Stimulated activated CD8-positive, alpha-beta memory T cell treated with anti-CD3 and anti-CD28 coated beads, Interleukin-7, amount 100 ng/mL, for 1 hour (primary cell): ENCODE data around the gene CDCA3.
"Not testable (repeated sequence)": the region's sequence is repeated elsewhere in the genome, so short reads cannot be mapped to it uniquely, and the experiment has no call there.

Experiments used
- DNase-seq, 2 donors: peaks; one replicate each; pipeline ENCODE4 v3.0.0-alpha.2; 2020; ENCODE audit warnings: low read depth in 2 of 2

Gene CDCA3

DNA sequence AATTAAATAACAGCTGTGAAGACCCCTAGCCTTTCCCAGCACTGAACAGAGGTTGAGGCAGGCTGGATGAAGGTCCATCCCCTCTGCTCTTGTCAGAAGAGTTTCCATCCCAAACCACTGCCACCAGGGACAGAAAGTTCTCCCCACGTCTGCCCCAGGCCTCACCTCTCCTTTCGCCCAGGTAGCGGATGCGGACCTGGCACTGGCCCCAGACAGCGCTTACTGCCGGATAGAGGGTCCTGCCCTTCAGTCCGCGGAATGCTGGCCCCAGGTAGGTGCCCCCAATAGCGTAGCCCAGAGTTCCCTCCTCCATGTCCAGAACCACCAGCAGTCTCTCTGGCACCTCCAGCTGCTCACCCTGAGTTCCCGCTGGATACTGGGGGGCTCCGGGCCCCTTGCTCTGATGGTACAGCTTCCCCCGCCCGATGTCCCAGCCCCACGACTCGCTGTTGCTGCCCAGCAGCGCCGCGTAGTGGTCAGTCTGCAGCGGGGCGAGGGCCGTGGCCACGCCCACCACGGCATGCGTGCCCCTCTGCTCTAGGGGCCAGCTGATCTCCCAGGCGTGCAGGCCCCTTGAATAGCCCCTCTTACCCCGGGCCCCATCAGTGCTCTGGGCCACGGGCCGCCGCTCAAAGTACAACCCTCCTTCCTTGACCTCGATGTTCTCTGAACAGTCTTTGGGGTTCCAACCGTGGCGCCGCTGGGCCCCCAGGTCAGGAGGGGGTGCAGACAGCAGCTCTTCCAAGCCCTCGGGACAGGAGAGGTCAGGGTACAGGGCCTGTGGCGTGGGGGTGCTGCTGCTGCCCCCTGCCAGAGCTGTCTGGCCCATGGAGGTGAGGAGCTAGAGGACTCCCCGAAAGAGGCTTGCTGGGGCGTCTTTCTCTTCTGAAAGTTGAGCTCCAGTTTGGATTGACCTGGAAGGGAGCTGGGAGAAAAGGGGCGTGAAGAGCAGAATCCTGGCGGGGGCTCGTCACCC lies 21.3 kb upstream of the CDCA3 start:
- peak; percentile 66 to 74 for DNase-seq

DNA sequence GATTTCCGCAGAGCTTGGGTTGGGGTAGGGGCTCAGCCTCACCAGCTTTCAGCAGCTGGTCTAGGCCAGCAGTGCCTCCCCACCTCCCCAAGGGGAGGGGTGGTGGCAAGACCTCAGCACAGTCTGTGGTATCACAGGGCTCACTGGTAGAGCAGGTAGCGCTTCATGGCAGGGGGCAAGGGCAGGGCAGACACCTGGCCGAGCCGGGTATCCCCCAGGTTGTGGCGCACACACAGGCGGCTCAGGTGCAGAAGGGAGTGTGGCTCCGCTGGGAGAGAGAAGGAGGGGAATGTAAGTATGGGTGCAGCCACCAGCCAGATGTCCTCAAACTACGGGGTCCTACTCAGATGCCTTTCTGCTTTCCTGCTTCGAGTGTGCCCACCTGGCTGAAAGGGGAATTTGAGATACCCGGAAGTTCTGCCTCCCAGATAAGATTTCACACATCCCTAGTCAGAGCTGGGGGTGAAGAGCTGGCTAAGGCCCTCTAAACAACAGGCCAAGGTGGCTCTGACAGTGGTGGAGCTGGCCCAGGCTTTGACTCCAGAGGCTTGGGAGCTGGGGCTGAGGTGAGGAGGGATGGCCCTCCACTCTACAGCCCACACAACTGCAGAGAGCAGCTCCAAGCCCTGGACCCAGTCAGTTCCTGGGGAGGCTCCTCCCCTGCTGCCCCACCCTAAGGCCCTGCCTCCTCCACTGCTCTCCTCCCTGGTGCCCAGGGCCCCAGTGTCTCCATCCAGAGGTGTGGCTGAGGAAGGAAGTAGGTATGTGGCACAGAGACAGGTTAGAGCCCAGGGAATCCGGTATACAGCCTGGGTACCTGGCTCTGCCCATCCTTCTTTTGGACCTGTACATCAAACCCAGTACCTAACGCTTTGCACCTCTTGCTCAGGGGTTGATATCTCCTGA lies 20.2 kb upstream of the CDCA3 start:
- no peak for DNase-seq

DNA sequence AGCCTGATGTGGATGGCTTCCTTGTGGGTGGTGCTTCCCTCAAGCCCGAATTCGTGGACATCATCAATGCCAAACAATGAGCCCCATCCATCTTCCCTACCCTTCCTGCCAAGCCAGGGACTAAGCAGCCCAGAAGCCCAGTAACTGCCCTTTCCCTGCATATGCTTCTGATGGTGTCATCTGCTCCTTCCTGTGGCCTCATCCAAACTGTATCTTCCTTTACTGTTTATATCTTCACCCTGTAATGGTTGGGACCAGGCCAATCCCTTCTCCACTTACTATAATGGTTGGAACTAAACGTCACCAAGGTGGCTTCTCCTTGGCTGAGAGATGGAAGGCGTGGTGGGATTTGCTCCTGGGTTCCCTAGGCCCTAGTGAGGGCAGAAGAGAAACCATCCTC lies 19.2 kb upstream of the CDCA3 start:
- not testable (repeated sequence) for DNase-seq

DNA sequence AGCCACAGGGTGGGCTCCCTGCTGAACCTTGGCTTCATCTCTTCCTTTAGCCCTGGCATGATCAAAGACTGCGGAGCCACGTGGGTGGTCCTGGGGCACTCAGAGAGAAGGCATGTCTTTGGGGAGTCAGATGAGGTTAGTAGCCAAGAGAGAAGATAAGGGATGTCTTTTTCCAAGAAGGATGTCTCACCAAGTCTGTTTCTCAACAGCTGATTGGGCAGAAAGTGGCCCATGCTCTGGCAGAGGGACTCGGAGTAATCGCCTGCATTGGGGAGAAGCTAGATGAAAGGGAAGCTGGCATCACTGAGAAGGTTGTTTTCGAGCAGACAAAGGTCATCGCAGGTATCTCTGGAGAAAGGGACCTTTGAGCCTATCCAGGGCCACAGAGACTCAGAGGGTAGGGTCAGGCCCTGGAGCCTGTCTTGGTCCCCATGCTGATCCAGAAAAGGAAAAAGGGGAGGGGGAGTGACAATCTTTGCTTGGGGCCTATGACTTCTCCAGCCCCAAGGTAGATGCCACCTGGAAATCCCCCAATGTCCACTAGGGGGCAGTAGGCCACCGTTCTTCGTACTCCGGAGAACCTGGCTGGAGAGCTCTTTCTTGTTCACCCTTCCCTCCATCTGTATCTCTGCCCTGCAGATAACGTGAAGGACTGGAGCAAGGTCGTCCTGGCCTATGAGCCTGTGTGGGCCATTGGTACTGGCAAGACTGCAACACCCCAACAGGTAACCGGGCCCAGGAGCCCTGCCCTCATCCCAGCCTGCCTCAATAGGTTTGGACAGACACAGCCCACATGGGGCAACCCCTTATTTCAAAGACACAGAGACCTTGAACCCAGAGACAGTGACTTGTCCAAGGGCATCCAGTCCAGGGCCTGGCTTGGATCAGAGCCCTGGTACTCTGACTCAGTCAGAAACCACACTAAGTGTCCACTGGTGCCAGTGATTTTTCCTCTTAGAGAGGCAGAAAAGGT lies 18.2 kb upstream of the CDCA3 start:
- DNase-seq, result peak; percentile 67 to 84

DNA sequence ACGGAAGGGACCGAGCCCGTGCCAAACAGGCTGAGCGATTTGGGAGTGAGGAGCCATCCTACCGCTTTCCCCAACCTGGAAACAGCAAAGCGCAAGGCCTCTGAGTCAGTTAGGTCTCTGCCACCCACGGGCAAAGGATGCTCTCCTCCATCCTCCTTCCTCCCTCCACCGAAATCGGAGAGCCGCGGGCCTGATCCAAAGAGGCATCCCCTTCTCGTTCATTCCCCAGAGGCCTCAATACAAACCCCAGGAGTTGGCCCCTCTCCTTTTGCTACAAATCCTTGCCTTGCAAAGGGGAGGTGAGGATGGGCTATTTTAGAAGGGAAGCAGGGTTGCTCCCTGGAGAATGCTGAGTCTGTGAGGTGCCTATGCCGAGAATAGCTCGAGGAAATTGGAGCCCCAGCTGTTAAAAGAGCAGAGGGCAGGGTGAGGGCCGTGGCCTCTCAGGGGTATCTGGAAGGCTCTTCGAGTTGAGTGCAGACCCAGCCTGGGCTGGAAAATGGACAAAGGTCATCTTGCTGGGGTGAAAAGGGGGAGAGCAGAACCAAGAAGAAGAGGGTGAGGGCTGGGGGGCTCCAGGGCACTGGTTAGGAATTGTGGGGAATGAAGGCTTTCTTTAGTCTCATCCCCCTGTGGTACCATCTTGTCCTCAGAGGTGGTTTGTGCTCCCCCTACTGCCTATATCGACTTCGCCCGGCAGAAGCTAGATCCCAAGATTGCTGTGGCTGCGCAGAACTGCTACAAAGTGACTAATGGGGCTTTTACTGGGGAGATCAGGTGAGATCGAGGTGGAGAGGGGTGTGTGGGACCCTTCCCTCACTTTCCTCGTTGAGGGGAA lies 17.3 kb upstream of the CDCA3 start:
- DNase-seq, result no peak

DNA sequence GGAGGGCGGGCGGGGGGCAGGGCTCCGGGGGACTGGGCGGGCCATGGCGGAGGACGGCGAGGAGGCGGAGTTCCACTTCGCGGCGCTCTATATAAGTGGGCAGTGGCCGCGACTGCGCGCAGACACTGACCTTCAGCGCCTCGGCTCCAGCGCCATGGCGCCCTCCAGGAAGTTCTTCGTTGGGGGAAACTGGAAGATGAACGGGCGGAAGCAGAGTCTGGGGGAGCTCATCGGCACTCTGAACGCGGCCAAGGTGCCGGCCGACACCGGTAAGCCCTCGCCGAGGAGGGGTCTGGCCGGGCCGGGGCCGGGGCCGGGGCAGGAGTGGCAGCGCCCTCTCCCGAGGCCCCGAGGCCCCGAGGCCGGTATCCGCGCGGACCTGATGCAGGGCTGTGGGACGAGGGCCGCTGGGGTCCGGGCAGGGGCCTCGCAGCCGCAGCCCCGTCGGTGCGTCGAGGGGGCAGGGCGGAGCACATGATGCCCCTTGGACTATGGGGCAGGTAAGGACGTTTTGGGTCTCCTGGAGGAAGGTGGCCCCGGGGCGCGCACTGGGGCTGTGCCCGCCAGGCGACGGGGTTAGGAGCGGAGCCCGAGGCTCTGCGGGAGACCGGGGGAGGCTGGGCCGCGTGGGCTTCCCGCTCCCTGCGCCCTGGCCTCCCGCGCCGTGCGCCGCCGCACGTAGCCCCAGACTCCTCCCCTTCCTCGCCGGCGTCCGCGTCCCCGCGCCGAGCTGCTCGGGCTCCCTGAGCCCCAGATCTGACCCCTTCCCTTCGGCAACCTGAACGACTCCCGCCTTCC lies 16.5 kb upstream of the CDCA3 start, which contains the start of gene TPI1:
TSS of gene TPI1 (plus strand) at position 119 of the 798 bp plus-strand sequence. CDS start at position 155, 36 bp downstream.
- peak; percentile 57 to 60 for DNase-seq

DNA sequence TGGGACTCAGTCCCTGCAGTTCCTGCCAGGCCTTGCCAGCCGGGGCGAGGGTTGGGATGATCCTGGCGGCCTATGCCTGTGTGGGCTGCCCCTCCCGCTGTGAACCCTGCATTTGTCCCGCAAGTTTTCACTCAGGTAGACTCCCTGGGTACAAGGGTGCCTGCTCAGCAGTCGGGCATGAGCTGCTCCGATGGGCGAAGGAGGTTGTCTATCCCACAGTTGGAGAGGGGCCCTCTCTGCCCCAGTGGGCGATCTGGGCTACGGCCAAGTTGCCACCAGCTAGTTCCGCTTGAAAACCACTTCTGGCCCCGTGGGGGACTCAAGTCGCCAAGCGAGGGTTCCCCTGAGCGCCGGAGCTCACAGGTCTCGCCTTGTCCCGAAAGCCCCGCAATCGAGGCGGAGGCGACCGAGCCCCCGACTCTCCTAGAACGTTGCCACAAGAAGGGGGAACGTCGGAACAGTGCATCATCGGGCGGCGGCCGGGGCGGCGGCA lies 15.9 kb upstream of the CDCA3 start:
- DNase-seq, result no peak

DNA sequence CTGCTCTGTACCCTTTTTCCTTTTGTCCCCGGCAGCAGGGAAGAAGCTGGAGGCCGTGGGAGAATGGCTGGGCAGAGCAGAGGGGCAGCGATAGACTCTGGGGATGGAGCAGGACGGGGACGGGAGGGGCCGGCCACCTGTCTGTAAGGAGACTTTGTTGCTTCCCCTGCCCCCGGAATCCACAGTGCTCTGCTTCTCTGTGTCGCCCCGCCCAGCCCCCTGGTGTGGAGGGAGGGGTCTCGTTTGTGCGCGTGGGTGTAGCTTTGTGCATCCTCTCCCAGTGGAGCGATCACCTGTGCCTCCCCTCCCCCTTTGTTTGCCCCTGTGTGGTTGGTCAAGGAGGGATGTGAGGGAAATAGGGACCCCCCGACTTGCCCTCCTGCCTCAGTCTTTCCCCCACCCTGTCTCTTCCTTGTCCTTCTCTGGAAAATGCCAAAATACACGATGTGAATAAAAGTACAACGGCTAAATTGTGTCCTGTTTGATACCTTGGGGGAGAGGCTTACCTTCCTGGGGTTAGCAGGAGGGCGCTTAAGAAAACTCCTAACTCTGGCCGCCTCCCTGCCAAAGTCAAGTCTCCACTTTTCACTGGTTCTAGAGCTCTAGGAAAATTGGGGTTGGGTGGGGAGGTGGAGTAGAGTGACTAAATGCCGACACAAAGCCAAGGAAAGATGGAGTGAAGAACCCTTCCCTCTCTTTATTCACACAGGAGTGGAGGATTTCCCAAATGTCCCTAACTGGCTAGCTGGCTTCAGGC lies 15.3 kb upstream of the CDCA3 start:
- DNase-seq, result no peak

DNA sequence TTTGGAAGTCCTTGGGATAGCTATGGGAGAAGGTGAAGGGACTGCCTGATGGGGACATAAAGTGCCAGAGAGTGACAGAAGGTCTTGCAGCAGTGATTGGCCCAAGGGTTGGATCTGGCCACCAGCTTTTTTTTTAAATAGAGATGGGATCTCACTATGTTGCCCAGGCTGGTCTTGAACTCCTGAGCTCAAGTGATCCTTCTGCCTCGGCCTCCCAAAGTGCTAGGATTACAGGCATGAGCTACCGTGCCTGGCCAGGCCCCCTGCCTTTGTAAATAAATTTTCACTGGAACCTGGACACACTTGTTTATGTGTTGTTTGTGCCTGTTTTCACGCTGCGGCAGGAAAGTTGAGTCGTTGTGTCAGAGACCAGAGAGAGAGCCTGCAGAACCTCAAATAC lies 14.2 kb upstream of the CDCA3 start:
- not testable (repeated sequence) for DNase-seq

DNA sequence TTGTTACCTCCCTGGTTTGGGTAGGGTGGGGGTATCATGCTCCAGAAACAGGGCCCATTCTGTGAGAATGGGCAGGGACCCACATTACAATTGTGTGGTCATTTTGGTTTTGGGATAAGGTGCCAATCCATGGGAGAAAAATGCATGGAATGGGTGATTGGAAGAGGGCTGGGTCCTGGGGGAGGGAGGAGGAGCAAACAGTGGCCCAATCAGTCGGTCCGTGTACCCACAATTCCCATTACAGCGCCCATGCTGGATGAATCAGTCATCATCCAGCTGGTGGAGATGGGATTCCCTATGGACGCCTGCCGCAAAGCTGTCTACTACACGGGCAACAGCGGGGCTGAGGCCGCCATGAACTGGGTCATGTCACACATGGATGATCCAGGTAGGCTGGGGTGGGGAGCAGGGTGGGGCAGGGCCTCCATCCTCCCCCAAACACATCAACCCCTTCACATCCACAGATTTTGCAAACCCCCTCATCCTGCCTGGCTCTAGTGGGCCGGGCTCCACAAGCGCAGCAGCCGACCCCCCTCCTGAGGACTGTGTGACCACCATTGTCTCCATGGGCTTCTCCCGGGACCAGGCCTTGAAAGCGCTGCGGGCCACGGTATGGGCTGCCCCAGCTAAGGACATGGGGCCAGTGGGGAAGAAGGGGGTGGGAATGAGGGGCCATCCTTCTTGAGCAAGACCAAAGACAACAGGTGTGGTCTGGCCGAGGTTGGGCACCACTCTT lies 12.7 kb upstream of the CDCA3 start:
- DNase-seq, result no peak

DNA sequence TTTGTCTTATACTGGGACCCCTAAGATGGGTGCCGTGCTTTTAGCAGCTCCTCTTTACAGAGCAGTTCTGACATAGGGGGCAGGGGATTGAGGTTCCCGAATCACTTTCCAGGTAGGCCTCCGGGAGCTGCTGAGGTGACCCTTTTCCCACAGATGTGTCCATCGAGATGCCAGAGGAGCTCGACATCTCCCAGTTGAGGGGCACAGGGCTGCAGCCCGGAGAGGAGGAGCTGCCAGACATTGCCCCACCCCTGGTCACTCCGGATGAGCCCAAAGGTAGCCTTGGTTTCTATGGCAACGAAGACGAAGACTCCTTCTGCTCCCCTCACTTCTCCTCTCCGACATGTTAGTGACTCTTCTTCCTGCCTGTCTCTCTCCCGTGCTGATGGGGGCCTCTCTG lies 11.9 kb upstream of the CDCA3 start:
- no peak for DNase-seq

DNA sequence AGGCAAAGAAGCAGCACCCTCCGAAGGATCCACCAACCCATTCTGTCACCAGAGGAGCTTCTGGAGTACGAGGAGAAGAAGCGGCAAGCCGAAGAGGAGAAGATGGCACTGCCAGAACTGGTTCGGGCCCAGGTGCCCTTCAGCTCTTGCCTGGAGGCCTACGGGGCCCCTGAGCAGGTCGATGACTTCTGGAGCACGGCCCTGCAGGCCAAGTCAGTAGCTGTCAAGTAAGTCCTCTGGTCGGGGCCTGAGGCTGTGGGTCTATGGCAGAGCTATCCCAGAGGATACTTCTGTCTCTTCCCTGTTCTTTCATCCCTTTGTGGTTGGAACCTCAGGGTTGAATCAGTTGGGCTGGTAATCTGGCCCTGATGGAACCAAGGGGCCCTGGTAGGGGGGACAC lies 10.3 kb upstream of the CDCA3 start:
- DNase-seq, result no peak

DNA sequence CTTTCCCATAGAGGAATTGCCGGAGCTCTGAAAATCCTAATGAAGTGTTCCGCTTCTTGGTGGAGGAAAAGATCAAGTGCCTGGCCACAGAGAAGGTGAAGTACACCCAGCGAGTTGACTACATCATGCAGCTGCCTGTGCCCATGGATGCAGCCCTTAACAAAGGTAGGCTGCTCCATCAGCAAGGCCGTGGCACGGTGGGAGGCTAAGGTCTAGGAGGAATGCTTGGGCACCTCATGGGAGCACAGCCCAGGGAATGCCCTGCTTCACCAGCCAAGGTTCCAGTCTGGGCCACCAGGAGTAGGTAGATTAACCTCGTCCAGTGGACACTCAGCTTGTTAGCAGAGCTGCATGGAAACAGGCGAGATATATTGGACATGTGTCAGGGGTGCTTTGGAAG lies 9.9 kb upstream of the CDCA3 start:
- no peak for DNase-seq

DNA sequence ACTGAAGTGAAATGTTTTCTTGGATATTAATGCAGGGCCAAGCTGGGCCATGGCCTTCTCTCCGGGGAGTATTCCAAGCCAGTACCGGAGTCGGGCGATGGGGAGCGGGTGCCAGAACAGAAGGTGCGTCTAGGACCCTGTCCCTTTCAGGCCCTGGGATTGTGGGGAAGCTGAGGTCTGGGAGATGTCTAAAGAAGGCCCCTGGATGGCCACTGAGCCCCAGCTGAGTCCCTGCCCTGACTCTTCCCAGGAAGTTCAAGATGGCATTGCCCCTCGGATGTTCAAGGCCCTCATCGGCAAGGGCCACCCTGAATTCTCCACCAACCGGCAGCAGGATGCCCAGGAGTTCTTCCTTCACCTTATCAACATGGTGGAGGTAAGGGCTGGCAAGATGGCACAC lies 9.0 kb upstream of the CDCA3 start:
- no peak for DNase-seq

DNA sequence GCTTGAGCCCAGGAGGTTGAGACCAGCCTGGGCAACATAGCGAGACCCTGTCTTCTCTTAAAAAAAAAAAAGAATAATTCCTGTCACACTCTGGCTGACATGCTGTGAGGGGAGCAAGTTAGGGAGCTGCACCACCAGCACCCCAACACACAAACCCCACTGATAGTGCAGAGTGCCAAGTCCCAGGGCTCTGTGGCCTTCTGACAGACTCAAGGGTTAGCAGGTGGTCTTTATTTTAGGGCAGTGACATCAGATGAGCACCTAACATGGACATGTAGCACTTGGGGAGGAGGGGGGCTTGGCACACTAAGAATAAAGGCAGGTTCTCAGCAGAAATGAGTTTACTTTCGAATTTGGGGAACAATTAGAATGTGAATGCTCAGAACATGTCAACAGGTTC lies 7.7 kb upstream of the CDCA3 start:
- no peak for DNase-seq

DNA sequence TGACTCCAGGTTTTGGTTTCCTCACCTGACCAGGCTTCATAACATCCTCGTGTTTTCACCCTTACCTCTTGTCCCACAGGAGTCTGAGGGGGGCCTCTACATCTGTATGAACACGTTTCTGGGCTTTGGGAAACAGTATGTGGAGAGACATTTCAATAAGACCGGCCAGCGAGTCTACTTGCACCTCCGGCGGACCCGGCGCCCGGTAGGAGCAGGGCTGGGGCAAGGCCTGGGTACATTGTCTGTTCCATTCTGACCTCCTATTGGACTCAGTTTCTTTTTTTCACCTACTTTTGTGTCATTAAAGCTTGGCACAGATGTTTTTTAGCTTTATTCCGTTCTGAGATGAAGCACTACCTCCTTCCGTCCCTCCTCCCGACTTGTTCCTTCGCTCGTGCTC lies 4.2 kb upstream of the CDCA3 start:
- no peak for DNase-seq

DNA sequence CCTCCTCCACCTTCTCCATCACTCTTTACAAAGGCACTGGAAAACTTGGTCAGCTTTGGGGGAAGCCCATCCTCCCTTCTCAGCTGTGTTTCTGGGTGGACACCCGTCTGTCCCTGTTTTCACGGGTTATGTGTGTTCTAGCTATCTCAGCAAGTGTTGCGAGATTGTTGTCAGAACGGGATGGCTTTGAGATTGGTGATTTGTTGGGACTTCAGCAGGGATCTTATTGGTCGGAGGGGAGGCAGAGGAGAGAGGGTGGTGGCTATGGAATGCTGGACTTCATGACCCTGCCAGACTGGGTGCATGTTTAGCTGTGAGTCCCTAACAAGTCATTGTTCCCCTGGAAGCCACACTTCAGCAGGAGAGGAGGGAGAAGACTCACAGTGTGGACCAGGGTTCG lies 3.0 kb upstream of the CDCA3 start:
- DNase-seq, result no peak

DNA sequence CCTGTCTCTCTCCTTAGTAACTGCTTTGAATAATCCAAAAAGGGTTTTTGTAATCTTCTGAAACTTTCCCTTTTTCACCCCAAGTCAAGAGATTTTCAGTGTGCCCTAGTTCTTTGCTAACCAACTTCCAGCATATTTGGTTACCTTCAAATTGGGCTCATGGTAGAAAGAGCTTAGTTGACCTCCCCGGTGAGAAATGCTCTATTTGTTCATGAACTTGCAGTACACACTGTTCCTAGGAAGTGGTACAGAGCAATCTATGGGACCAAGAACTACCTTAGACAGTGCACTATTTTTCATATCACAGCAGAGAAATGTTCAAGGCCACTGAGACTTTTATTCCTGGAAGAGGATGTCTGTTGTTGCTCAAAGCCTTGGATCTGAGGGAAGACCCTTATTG lies 2.5 kb upstream of the CDCA3 start:
- DNase-seq, result no peak
